GM12878 (cell line): ENCODE results near the gene KATNB1. TPM values are rescaled to one million over a fixed set of nuclear protein-coding genes. Genes with fewer than 3 reads are reported as not detected.

ENCODE experiments used
- ATAC-seq: fragments of 200-7000 bp; cut with Tn5 transposase; 3 replicates; pipeline ENCODE4 v1.9.1; 2020; ENCODE audit warnings: mild to moderate bottlenecking, moderate library complexity
- BruUV-seq: library from RNA; stranded (reverse); fragments of 400-500 nt; replicated peaks from 2 replicates; lab custom pipeline; 2021; lab: Mats Ljungman, UMichigan
- CTCF ChIA-PET: fragments of 300-600 bp; sonication (Branson Sonifier 250); formaldehyde crosslinking; extraction: SDS; loops from one replicate; lab custom pipeline; 2021; ENCODE audit warnings: inconsistent platforms; lab: Yijun Ruan, JAX
- POLR2A ChIA-PET: fragments of 350-600 bp; formaldehyde crosslinking; extraction: SDS; loops from one replicate; lab custom pipeline; 2021; ENCODE audit warnings: inconsistent platforms; lab: Charles Lee
- RAD21 ChIA-PET: fragments of 300-600 bp; sonication (Branson Sonifier 250); formaldehyde crosslinking; loops from one replicate; lab custom pipeline; 2023; ENCODE audit warnings: antibody characterized with exemption; ENCODE audit not compliant: unreplicated experiment; lab: Charles Lee
- SMC1A ChIA-PET: fragments of 300-600 bp; sonication (Branson Sonifier 250); formaldehyde crosslinking; loops from one replicate; lab custom pipeline; 2023; ENCODE audit not compliant: unreplicated experiment, uncharacterized antibody; lab: Charles Lee
- DNase-seq: peaks from one replicate; pipeline ENCODE4 v3.0.0-alpha.2; 2011; ENCODE audit warnings: low read depth, low spot score
- FAIRE-seq: peaks from 3 replicates; lab custom pipeline; 2011; peaks lifted over from hg19 to GRCh38; lab: Jason Lieb, UNC
- H2AFZ ChIP-seq: 2 replicates; pipeline ENCODE4 v1.6.0; 2011; ENCODE audit warnings: low read depth, low read length, control low read depth; ENCODE audit not compliant: control insufficient read depth
- H3K27ac ChIP-seq: 2 replicates; pipeline ENCODE4 v1.5.1; 2011; ENCODE audit warnings: control low read depth; ENCODE audit not compliant: control insufficient read depth, insufficient read depth
- H3K27me3 ChIP-seq, 2 experiments: replicated peaks in 1 of 2; 2 replicates each; pipeline versions ENCODE4 v1.6.0 to v1.6.1; 2011; ENCODE audit warnings: low read length in 1 of 2; ENCODE audit not compliant: control insufficient read depth in 2 of 2, insufficient read depth in 2 of 2
- H3K36me3 ChIP-seq, 2 experiments: 2 replicates each; pipeline ENCODE4 v1.5.1; 2011; ENCODE audit warnings: low read length in 1 of 2; ENCODE audit not compliant: control insufficient read depth in 2 of 2, insufficient read depth in 2 of 2
- H3K4me1 ChIP-seq: 2 replicates; pipeline ENCODE4 v1.6.1; 2011; ENCODE audit warnings: mild to moderate bottlenecking, low read length, moderate library complexity, mixed read lengths; ENCODE audit not compliant: control insufficient read depth, insufficient read depth
- H3K4me2 ChIP-seq: 2 replicates; pipeline ENCODE4 v1.6.0; 2011; ENCODE audit warnings: control low read depth; ENCODE audit not compliant: control insufficient read depth, insufficient read depth
- H3K4me3 ChIP-seq: fragments of 200-600 bp; sonication (generic); 2 replicates; pipeline ENCODE4 v1.5.1; 2016
- H3K79me2 ChIP-seq: 2 replicates; pipeline ENCODE4 v1.6.0; 2011; ENCODE audit warnings: low read length; ENCODE audit not compliant: control insufficient read depth, insufficient read depth
- H3K9ac ChIP-seq: 2 replicates; pipeline ENCODE4 v1.8.0; 2011; ENCODE audit warnings: low read length, control low read depth, mixed read lengths; ENCODE audit not compliant: control insufficient read depth, insufficient read depth
- H3K9me3 ChIP-seq: replicated peaks from 3 replicates; pipeline ENCODE4 v1.5.1; 2011; ENCODE audit warnings: mild to moderate bottlenecking, low read length; ENCODE audit not compliant: control insufficient read depth, insufficient read depth
- H4K20me1 ChIP-seq: 2 replicates; pipeline ENCODE4 v1.6.0; 2011; ENCODE audit not compliant: control insufficient read depth, insufficient read depth
- BCL11A ChIP-seq: IDR thresholded peaks from 2 replicates; pipeline ENCODE4 v1.6.1; 2011; ENCODE audit warnings: low read depth, low read length
- CBFB ChIP-seq: IDR thresholded peaks from 2 replicates; pipeline ENCODE4 v1.6.1; 2016; ENCODE audit warnings: antibody characterized with exemption, low read depth
- DPF2 ChIP-seq: fragments of 450-650 bp; IDR thresholded peaks from 2 replicates; pipeline ENCODE4 v1.6.1; 2017; ENCODE audit warnings: mild to moderate bottlenecking
- E4F1 ChIP-seq: fragments of 450-650 bp; IDR thresholded peaks from 2 replicates; pipeline ENCODE4 v1.6.1; 2018; ENCODE audit warnings: borderline replicate concordance, mild to moderate bottlenecking; ENCODE audit not compliant: partially characterized antibody
- IRF4 ChIP-seq: IDR thresholded peaks from 2 replicates; pipeline ENCODE4 v1.6.1; 2011; ENCODE audit warnings: low read depth, low read length
- MEF2A ChIP-seq: IDR thresholded peaks from 2 replicates; pipeline ENCODE4 v1.6.1; 2011; ENCODE audit warnings: low read depth, mild to moderate bottlenecking, low read length, moderate library complexity; ENCODE audit not compliant: insufficient read depth
- MYC ChIP-seq: IDR thresholded peaks from 2 replicates; pipeline ENCODE4 v1.6.1; 2011; ENCODE audit warnings: mild to moderate bottlenecking, low read length, moderate library complexity, inconsistent platforms; ENCODE audit not compliant: insufficient read depth, insufficient replicate concordance, insufficient read length, severe bottlenecking
- NFIC ChIP-seq: IDR thresholded peaks from 2 replicates; pipeline ENCODE4 v1.6.1; 2012; ENCODE audit warnings: low read depth, mild to moderate bottlenecking, inconsistent platforms, low read length, moderate library complexity
- NFYA ChIP-seq: IDR thresholded peaks from 2 replicates; pipeline ENCODE4 v1.6.1; 2011; ENCODE audit warnings: low read depth, mild to moderate bottlenecking, low read length, improper control_type of control experiment, borderline replicate concordance
- NFYB ChIP-seq: IDR thresholded peaks from 2 replicates; pipeline ENCODE4 v1.6.1; 2011; ENCODE audit warnings: low read depth, mild to moderate bottlenecking, low read length, improper control_type of control experiment, moderate library complexity; ENCODE audit not compliant: insufficient read depth
- PBX3 ChIP-seq: IDR thresholded peaks from 2 replicates; pipeline ENCODE4 v1.6.1; 2011; ENCODE audit warnings: mild to moderate bottlenecking, low read depth, low read length, moderate library complexity; ENCODE audit not compliant: insufficient replicate concordance
- POLR2A ChIP-seq: IDR thresholded peaks from 2 replicates; pipeline ENCODE4 v1.6.1; 2011; ENCODE audit warnings: low read depth, mild to moderate bottlenecking, low read length
- POLR2AphosphoS5 ChIP-seq: IDR thresholded peaks from 2 replicates; pipeline ENCODE4 v1.6.1; 2011; ENCODE audit warnings: mild to moderate bottlenecking, low read length, inconsistent platforms
- RB1 ChIP-seq: fragments of 450-650 bp; formaldehyde crosslinking; IDR thresholded peaks from 2 replicates; pipeline ENCODE4 v1.6.1; 2017; ENCODE audit warnings: mild to moderate bottlenecking, borderline replicate concordance
- RCOR1 ChIP-seq: conservative IDR thresholded peaks from 2 replicates; pipeline ENCODE4 v1.6.1; 2012; ENCODE audit warnings: low read depth, low read length, improper control_type of control experiment
- SIN3A ChIP-seq: IDR thresholded peaks from 2 replicates; pipeline ENCODE4 v1.6.1; 2012; ENCODE audit warnings: low read depth, low read length, improper control_type of control experiment
- TCF12 ChIP-seq: IDR thresholded peaks from 2 replicates; pipeline ENCODE4 v1.6.1; 2011; ENCODE audit warnings: low read depth, mild to moderate bottlenecking, low read length
- ZNF274 ChIP-seq: IDR thresholded peaks from one replicate; pipeline ENCODE4 v1.8.0; 2011; ENCODE audit not compliant: insufficient read length, insufficient read depth
- WGBS: methylation state at CpG from one replicate; pipeline ENCODE4 v1.1.6; 2016; ENCODE audit warnings: low lambda C conversion rate; ENCODE audit not compliant: insufficient replicate concordance, insufficient coverage; ENCODE audit errors: missing lambda C conversion rate; 5-methylcytosine and 5-hydroxymethylcytosine counted together
- in situ Hi-C: fragments of 300-500 bp; cut with MboI; formaldehyde crosslinking; loops from 9 replicates; pipeline ENCODE4 v1.14.3; 2018; ENCODE audit warnings: mixed read lengths
- intact Hi-C: fragments of 100-400 bp; cut with micrococcal nuclease; formaldehyde crosslinking; loops from one replicate; pipeline ENCODE4 v1.14.2; 2022; ENCODE audit not compliant: unreplicated experiment
- polyA plus RNA-seq, 11 experiments: library from polyadenylated mRNA; depleted of rRNA in 4 of 11; unstranded in 6 of 11; stranded (reverse) in 5 of 11; fragments of >200 nt; fragmentation: Nextera tagmentation in 4 of 11; fragmentation: Illumina TruSeq in 1 of 11; extraction: Ambion mirVana in 4 of 11; extraction: Trizol in 1 of 11; gene quantifications; 1 replicate in 1 of 11; 2 replicates in 10 of 11; pipeline versions ENCODE4 v1.2.1 to v1.2.3, GENCODE V29; 2011 to 2016; ENCODE audit warnings: inconsistent platforms in 2 of 11, missing spikeins in 2 of 11, low read depth in 1 of 11
- total RNA-seq, 4 experiments: library from RNA; depleted of rRNA in 3 of 4; stranded (reverse); fragments of >200 nt in 3 of 4; fragmentation: Illumina TruSeq in 1 of 4; extraction: Trizol in 1 of 4; gene quantifications; 2 replicates each; pipeline versions ENCODE4 v1.2.1 to v1.2.3, GENCODE V29; 2013 to 2021

Gene KATNB1
- total and polyA plus RNA-seq, 10 of the 15 experiments (the other 5 are each of a cell fraction or from before 2014, with no cell fraction given) = 0.71 to 46.5 (median 19.5) TPM

GRCh38 chr16:57788252-57788841 lies 52.8 kb downstream of the KATNB1 start (continued):
- TF ChIP-seq E4F1 = no peak
- no peak for TF ChIP-seq POLR2AphosphoS5
- TF ChIP-seq POLR2A = no peak
- no peak for TF ChIP-seq TCF12
- no peak for TF ChIP-seq CBFB

- Histone ChIP-seq H4K20me1 (no peaks in the 10 kb centered on the region), H3K27ac (no peak overlapping the region), H3K36me3 (no peaks in the 10 kb centered on the region), H3K27me3 (no peaks in the 10 kb centered on the region; a peak in 1 of 4 replicates), H3K9me3 (no peaks in the 10 kb centered on the region), H3K9ac (no peak overlapping the region), H3K4me1 (no peaks in the 10 kb centered on the region), H2AFZ (no peak overlapping the region), H3K4me2 (no peak overlapping the region), H3K4me3 (no peak overlapping the region), H3K79me2 (no peaks in the 10 kb centered on the region)
- TF ChIP-seq SIN3A = no peak
- TF ChIP-seq DPF2 = no peak
- no peak for TF ChIP-seq NFYA
- TF ChIP-seq PBX3 = no peak
- no peak for TF ChIP-seq NFIC
- TF ChIP-seq RB1 = no peak
- TF ChIP-seq ZNF274 = no peak
- no peak for TF ChIP-seq RCOR1
- no peak for TF ChIP-seq IRF4
- TF ChIP-seq NFYB = no peak
- no peak for TF ChIP-seq BCL11A
- TF ChIP-seq MYC = no peak
- TF ChIP-seq MEF2A = no peak
- WGBS = 46% methylated on average over 12 of the region's 12 CpGs
- ChIA-PET RAD21 (no interaction called here), CTCF (no interaction called here), SMC1A (no interaction called here), POLR2A (no interaction called here)
- ATAC-seq = no peak
- DNase-seq = no peak
- intact Hi-C loops = no loop called here
- in situ Hi-C loops = no loop called here
- FAIRE-seq = no peak
- no TSS peak for BruUV-seq
These were observed 53.4 kb downstream of the KATNB1 start for GRCh38 chr16:57788951-57789350.
